Astrocyte of the cerebellum (primary cell): ENCODE results near the gene MT1M.

Source experiments
- DNase-seq: peaks from one replicate; pipeline ENCODE4 v3.0.0-alpha.2; 2011; ENCODE audit warnings: low read depth
- H3K4me3 ChIP-seq: 2 replicates; pipeline ENCODE4 v1.5.1; 2011; ENCODE audit warnings: mild to moderate bottlenecking, low read depth, low read length, moderate library complexity
- CTCF ChIP-seq: IDR thresholded peaks from 2 replicates; pipeline ENCODE4 v1.5.1; 2012; ENCODE audit warnings: low read length, low read depth, moderate library complexity, mild to moderate bottlenecking; ENCODE audit errors: missing control alignments
- in situ Hi-C: cut with HindIII; loops from 2 replicates; pipeline ENCODE4 v1.10.0; 2017; ENCODE audit warnings: low sequenced_read_pairs

The MT1M gene

DNA sequence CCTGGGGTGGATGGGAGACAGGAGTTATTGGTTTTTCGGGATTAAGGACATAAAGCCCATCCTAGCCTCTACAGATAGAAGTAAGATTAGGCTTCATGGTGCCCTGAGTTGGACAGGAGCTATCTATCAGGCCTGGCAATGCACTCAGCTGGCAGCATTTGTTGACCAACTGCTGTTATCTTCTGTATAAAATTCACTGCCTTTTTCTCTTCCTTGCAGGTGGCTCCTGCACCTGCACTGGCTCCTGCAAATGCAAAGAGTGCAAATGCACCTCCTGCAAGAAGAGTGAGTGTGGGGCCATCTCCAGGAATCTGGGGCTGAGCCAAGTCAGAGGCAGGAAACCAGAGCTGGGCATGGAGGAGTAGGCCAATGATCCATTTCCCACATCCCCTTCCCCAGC is 6.6 kb downstream of the MT1M start:
- in situ Hi-C loops: no loop called here
- no peak for TF ChIP-seq CTCF
- no peak for DNase-seq
- H3K4me3 ChIP-seq: no peak overlapping the region

DNA sequence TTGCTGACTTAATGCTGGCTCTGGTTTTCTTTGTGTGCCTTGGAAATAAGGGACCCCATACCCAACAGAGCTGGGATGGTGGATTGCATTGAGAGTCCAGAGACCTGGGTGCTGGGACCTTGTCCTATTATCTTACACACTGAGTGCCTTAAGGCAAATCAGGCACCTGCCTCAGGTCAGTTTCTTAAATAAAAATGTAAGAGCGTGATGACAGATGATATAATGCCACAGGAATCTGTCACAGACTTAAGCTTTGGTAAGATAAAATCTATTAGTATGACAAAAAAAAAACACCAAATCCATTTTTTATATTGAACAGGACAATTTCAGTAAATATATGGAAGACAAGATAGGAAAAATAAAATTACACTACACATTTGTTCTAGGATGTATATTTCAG is 7.6 kb downstream of the MT1M start:
- in situ Hi-C loops: no loop called here
- DNase-seq: no peak
- no peak for TF ChIP-seq CTCF
- no peak overlapping the region for H3K4me3 ChIP-seq

- no peak for TF ChIP-seq CTCF
- no peak overlapping the region for H3K4me3 ChIP-seq
- DNase-seq: no peak
- in situ Hi-C loops: no loop called here
Measured at GRCh38 chr16:56641166-56641565, 8.7 kb downstream of the MT1M start.

DNA sequence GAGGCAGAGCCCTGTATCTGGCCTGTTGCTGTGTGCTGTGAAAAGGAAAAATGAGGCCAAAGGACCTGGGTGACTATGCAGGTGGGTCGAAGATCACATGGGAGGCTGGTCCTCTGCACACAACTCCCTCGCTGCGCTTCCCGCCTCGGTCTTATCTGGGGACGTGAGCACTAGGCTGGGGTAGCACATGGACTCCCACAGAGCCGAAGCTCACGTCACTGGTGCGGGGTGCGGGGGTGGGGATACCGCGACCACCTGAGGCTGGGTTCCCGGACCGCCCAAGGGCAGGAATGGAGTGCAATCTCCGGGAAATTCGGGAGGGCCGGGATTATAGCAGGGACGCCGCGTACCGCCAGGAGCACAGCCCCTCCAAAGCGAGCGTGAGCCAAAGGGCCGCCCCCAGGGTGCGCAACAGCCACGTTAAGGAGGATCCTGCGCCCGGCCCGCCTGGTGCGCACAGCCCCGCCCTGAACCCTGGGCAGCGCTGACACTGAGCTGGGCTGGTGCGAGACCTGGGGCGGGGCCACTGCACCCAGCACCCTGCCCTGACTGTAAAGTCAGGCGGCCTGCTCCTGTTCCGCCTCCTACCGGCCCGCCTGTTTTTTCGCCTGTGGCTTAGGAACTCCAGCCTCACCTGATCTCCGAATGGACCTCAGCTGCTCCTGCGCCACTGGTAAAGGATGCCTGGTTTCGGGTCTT is 10.8 kb downstream of the MT1M start:
- peak; percentile 40 for TF ChIP-seq CTCF
- peak overlapping the region; percentile 19 for H3K4me3 ChIP-seq
- in situ Hi-C loops: no loop called here
- DNase-seq: no peak

DNA sequence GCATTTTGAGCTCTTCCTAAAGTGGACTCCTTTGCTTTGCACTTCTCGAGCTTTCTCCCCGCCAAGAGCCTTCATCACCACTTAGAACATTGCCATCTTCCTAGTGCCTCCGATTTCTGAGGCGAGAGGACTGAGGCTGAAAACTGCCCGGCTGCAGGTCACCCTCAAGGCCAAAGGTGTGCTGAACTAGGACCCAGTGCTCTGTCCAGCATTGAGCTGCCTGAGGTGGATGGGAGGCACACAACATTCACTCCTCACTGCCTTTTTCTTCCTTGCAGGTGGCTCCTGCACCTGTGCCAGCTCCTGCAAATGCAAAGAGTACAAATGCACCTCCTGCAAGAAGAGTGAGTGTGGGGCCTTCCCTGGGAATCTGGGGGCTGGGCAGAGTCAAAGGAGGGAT is 11.4 kb downstream of the MT1M start:
- in situ Hi-C loops: no loop called here
- TF ChIP-seq CTCF: no peak
- DNase-seq: no peak
- no peak overlapping the region for H3K4me3 ChIP-seq

DNA sequence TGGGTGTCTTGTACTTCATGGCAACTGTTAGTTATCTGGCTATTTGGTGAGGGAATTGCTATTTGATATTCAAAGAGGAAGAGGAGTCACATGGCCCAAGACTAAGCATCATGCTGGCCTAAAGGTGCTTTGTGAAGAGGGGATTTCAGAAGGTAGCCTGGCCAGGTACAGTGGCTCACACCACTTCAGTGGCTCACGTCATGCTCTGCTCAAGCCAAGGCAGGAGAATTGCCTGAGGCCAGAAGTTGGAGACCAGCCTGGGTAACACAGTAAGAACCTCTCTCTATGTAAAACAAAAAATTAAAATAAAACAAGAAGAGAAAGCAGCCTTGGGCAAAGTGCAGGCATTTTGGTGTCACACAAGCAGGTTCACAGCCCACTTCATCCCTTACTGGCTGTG is 12.9 kb downstream of the MT1M start:
- DNase-seq: no peak
- in situ Hi-C loops: no loop called here
- no peak overlapping the region for H3K4me3 ChIP-seq
- TF ChIP-seq CTCF: no peak
